Neural crest cell (in vitro differentiated cells): Measurements from ENCODE around the gene KIF3B. TPM values are rescaled to one million over a fixed set of nuclear protein-coding genes. Genes with fewer than 3 reads are reported as not detected.
A peak's percentile ranks its signal among the peaks of the same experiment; 100 is the strongest.

ENCODE experiments used
- DNase-seq: peaks from one replicate; pipeline ENCODE4 v3.0.0; 2021; ENCODE audit warnings: low read depth, mixed read lengths, low spot score
- H3K27ac Mint-ChIP-seq: one replicate; pipeline ENCODE4 v1.8.0; 2021; ENCODE audit warnings: mild to moderate bottlenecking, mixed read lengths; ENCODE audit not compliant: unreplicated experiment
- H3K27me3 Mint-ChIP-seq: 2 replicates; pipeline ENCODE4 v1.8.0; 2021; ENCODE audit warnings: low read depth, mild to moderate bottlenecking, mixed read lengths
- H3K36me3 Mint-ChIP-seq: 2 replicates; pipeline ENCODE4 v1.8.0; 2021; ENCODE audit warnings: low read depth, mild to moderate bottlenecking, mixed read lengths
- H3K4me1 Mint-ChIP-seq: 2 replicates; pipeline ENCODE4 v1.8.0; 2021; ENCODE audit warnings: mixed read lengths
- H3K4me3 Mint-ChIP-seq: one replicate; pipeline ENCODE4 v1.8.0; 2021; ENCODE audit warnings: mild to moderate bottlenecking, mixed read lengths
- H3K9me3 Mint-ChIP-seq: 2 replicates; pipeline ENCODE4 v1.8.0; 2021; ENCODE audit warnings: mixed read lengths
- total RNA-seq: library from RNA; stranded (reverse); gene quantifications from 2 replicates; pipeline ENCODE4 v1.2.1, GENCODE V29; 2021
- TF ChIP-seq, protein P1 (sequence below): fragments of 200-600 bp; sonication (generic); conservative IDR thresholded peaks from 2 replicates; pipeline ENCODE4 v1.5.0; 2021; ENCODE audit warnings: antibody characterized with exemption, mild to moderate bottlenecking

The KIF3B gene
- total RNA-seq, 1 donor from 2014 or later = 45.5 TPM

GRCh38 chr20:32359633-32360332 lies 82.3 kb downstream of the KIF3B start:
- no peaks in the 10 kb centered on the region for H3K9me3 Mint-ChIP-seq
- H3K4me3 Mint-ChIP-seq = peak overlapping the region; percentile 92
- no peak for DNase-seq
- peaks cover 53% of the 10 kb centered on the region for H3K4me1 Mint-ChIP-seq
- H3K36me3 Mint-ChIP-seq = no peaks in the 10 kb centered on the region
- TF ChIP-seq, protein P1, sequence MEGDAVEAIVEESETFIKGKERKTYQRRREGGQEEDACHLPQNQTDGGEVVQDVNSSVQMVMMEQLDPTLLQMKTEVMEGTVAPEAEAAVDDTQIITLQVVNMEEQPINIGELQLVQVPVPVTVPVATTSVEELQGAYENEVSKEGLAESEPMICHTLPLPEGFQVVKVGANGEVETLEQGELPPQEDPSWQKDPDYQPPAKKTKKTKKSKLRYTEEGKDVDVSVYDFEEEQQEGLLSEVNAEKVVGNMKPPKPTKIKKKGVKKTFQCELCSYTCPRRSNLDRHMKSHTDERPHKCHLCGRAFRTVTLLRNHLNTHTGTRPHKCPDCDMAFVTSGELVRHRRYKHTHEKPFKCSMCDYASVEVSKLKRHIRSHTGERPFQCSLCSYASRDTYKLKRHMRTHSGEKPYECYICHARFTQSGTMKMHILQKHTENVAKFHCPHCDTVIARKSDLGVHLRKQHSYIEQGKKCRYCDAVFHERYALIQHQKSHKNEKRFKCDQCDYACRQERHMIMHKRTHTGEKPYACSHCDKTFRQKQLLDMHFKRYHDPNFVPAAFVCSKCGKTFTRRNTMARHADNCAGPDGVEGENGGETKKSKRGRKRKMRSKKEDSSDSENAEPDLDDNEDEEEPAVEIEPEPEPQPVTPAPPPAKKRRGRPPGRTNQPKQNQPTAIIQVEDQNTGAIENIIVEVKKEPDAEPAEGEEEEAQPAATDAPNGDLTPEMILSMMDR = no peak
- H3K27me3 Mint-ChIP-seq = peaks cover 2% of the 10 kb centered on the region
- peak overlapping the region; percentile 54 for H3K27ac Mint-ChIP-seq

DNA sequence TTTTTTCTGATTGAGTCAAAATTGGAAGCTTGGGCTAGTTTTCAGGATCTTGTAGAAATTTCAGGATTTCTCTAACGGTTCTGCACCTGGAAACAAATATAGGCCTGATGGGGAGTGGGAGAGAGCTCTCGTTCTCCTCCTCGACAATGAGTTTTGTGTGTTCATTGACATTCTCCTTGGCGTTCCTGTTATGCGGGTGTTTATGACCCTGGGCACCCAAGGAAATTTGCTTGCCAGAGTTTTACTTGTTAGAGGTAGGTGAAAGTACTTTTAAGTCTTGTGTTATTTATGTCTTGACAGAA lies 82.8 kb downstream of the KIF3B start:
- TF ChIP-seq, protein P1 = no peak
- DNase-seq = no peak
- peak overlapping the region; percentile 92 for H3K4me3 Mint-ChIP-seq
- no peaks in the 10 kb centered on the region for H3K9me3 Mint-ChIP-seq
- H3K27me3 Mint-ChIP-seq = peaks cover 2% of the 10 kb centered on the region
- no peaks in the 10 kb centered on the region for H3K36me3 Mint-ChIP-seq
- H3K4me1 Mint-ChIP-seq = peaks cover 58% of the 10 kb centered on the region
- peak overlapping the region; percentile 53 for H3K27ac Mint-ChIP-seq

DNA sequence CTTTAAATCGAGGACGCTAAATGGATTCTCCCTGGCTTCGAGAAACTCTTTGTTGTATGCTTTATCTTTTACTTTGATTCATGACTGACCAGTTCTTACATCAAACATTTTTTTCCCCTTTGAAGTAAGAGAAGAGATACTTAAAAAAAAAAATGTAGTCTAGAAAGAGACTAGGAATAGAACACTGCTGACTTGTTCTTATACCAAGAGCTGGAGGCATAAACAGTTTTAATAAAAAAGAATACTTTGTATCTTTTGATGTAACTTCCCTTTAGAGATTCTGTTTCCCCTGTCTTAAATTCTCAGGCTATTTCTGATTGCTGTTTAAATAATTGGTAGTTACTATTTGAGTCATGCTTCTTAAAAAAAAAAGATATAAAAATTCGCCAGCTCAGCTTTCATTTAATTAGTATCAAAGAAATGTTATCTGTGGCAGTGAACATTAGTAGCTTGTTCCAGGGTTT lies 85.5 kb downstream of the KIF3B start:
- TF ChIP-seq, protein P1 = no peak
- peaks cover 2% of the 10 kb centered on the region for H3K27me3 Mint-ChIP-seq
- H3K4me1 Mint-ChIP-seq = peaks cover 70% of the 10 kb centered on the region
- H3K9me3 Mint-ChIP-seq = no peaks in the 10 kb centered on the region
- peak overlapping the region; percentile 52 for H3K4me3 Mint-ChIP-seq
- no peaks in the 10 kb centered on the region for H3K36me3 Mint-ChIP-seq
- no peak for DNase-seq
- peak overlapping the region; percentile 23 for H3K27ac Mint-ChIP-seq

- no peaks in the 10 kb centered on the region for H3K36me3 Mint-ChIP-seq
- DNase-seq = no peak
- H3K27ac Mint-ChIP-seq = no peak overlapping the region
- TF ChIP-seq, protein P1 = no peak
- no peaks in the 10 kb centered on the region for H3K9me3 Mint-ChIP-seq
- H3K4me3 Mint-ChIP-seq = peak overlapping the region; percentile 52
- H3K4me1 Mint-ChIP-seq = peaks cover 73% of the 10 kb centered on the region
- H3K27me3 Mint-ChIP-seq = no peaks in the 10 kb centered on the region
Observed at GRCh38 chr20:32363492-32363891, 86.0 kb downstream of the KIF3B start.

DNA sequence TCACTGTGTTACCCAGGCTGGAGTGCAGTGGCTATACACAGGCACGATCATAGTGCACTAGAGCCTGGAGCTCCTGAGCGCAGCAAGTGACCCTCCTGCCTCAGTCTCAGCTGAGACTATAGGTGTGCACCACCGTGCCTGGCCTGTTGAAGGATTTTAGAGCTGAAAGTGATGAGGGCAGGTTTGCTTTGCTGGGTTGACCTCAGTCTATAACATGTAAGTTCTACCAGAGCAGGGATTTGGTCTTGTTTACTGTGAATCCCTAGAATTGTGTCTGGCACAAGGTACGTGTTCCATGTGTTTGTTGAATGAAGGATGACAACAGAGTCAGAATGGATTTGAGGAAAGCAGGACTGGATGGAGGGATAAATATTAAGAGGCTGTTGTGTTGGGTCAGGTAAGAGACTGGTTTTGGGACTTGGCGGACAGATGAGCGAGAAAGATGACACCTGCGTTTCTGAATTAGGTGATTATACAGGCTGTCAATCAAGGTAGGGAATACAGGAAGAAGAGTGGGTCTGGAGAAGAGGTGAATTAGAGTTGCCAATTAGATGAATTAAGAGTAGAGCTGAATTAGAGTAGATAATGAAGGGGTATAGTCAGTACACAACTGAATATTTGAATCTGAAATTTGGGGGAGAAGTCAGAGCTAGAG lies 87.2 kb downstream of the KIF3B start:
- TF ChIP-seq, protein P1 = no peak
- Mint-ChIP-seq H3K36me3 (no peaks in the 10 kb centered on the region), H3K27me3 (no peaks in the 10 kb centered on the region), H3K4me3 (peak overlapping the region; percentile 2), H3K4me1 (peaks cover 68% of the 10 kb centered on the region), H3K27ac (no peak overlapping the region), H3K9me3 (no peaks in the 10 kb centered on the region)
- DNase-seq = no peak
